ENCODE results near the gene PHLDA1.
A peak's percentile ranks its signal among the peaks of the same experiment; 100 is the strongest.
"Not testable (repeated sequence)": the region's sequence is repeated elsewhere in the genome, so short reads cannot be mapped to it uniquely, and the experiment has no call there.

PHLDA1 gene

GRCh38 chr12:76018111-76018510 lies 13.5 kb downstream of the PHLDA1 start:
- no peak for DNase-seq

GRCh38 chr12:76014007-76014406 lies 17.6 kb downstream of the PHLDA1 start:
- no peak for DNase-seq

GRCh38 chr12:76013603-76014002 lies 18.0 kb downstream of the PHLDA1 start:
- DNase-seq, result no peak

- no peak for DNase-seq
These were observed 18.9 kb downstream of the PHLDA1 start for GRCh38 chr12:76012644-76013043.

- DNase-seq, result no peak
These were observed 20.7 kb downstream of the PHLDA1 start for GRCh38 chr12:76010732-76011458.

- DNase-seq, result no peak
These were observed 23.1 kb downstream of the PHLDA1 start for GRCh38 chr12:76008428-76008827.

- no peak for DNase-seq
These were observed 23.9 kb downstream of the PHLDA1 start for GRCh38 chr12:76007640-76008039.

- no peak for DNase-seq
These were observed 25.3 kb downstream of the PHLDA1 start for GRCh38 chr12:76006028-76006925.

- no peak for DNase-seq
These were observed 28.3 kb downstream of the PHLDA1 start for GRCh38 chr12:76003355-76003638.

- no peak for DNase-seq
These were observed 28.8 kb downstream of the PHLDA1 start for GRCh38 chr12:76002598-76003354.

GRCh38 chr12:75998292-75999063 lies 33.1 kb downstream of the PHLDA1 start:
- no peak for DNase-seq

- DNase-seq, result no peak
These were observed 33.9 kb downstream of the PHLDA1 start for GRCh38 chr12:75997658-75998057.

- DNase-seq, result no peak
These were observed 34.6 kb downstream of the PHLDA1 start for GRCh38 chr12:75996861-75997447.

- no peak for DNase-seq
These were observed 35.9 kb downstream of the PHLDA1 start for GRCh38 chr12:75995691-75996090.

GRCh38 chr12:75994069-75994740 lies 37.4 kb downstream of the PHLDA1 start:
- no peak for DNase-seq

- DNase-seq, result no peak
These were observed 39.8 kb downstream of the PHLDA1 start for GRCh38 chr12:75991753-75992152.

- no peak for DNase-seq
These were observed 41.2 kb downstream of the PHLDA1 start for GRCh38 chr12:75990189-75990912.

- not testable (repeated sequence) for DNase-seq
These were observed 43.9 kb downstream of the PHLDA1 start for GRCh38 chr12:75987709-75988108.

GRCh38 chr12:75986001-75986746 lies 45.4 kb downstream of the PHLDA1 start:
- peak; percentile 17 for DNase-seq

- no peak for DNase-seq
These were observed 46.0 kb downstream of the PHLDA1 start for GRCh38 chr12:75985566-75985965.
